AG09309 (cell line): ENCODE data around the gene DHX57.
"Not testable (repeated sequence)": the region's sequence is repeated elsewhere in the genome, so short reads cannot be mapped to it uniquely, and the experiment has no call there.

Source experiments
- DNase-seq: peaks from one replicate; pipeline ENCODE4 v3.0.0-alpha.2; 2010; ENCODE audit warnings: low read depth
- H3K4me3 ChIP-seq: 2 replicates; pipeline ENCODE4 v1.5.1; 2011; ENCODE audit warnings: mild to moderate bottlenecking, low read depth, low read length, moderate library complexity; ENCODE audit not compliant: control insufficient read depth
- TF ChIP-seq, protein P1 (sequence below): IDR thresholded peaks from 2 replicates; pipeline ENCODE4 v1.5.1; 2011; ENCODE audit warnings: mild to moderate bottlenecking, low read depth, low read length, inconsistent platforms; ENCODE audit not compliant: insufficient read depth, control insufficient read depth; ENCODE audit errors: missing control alignments

Gene DHX57

DNA sequence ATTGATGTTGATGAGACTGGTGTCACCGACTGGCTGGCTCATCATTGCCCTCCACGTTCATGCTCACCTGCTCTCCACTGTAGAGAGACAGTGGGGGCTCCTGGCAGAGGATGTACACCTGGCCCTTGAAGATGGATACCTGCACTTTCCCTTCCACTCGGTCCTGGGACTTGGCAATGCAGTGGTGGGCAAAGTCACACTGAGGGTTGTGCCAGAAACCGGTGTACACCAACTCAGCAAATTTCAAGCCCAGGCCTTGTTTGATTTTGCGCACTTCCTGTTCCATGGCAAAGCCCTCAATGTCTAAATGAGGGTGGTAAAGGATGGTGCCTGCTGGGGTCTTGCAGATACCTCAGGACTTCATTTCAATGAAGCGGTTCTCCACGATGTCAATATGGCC lies 65.2 kb downstream of the DHX57 start:
- H3K4me3 ChIP-seq: no peak overlapping the region
- TF ChIP-seq, protein P1, sequence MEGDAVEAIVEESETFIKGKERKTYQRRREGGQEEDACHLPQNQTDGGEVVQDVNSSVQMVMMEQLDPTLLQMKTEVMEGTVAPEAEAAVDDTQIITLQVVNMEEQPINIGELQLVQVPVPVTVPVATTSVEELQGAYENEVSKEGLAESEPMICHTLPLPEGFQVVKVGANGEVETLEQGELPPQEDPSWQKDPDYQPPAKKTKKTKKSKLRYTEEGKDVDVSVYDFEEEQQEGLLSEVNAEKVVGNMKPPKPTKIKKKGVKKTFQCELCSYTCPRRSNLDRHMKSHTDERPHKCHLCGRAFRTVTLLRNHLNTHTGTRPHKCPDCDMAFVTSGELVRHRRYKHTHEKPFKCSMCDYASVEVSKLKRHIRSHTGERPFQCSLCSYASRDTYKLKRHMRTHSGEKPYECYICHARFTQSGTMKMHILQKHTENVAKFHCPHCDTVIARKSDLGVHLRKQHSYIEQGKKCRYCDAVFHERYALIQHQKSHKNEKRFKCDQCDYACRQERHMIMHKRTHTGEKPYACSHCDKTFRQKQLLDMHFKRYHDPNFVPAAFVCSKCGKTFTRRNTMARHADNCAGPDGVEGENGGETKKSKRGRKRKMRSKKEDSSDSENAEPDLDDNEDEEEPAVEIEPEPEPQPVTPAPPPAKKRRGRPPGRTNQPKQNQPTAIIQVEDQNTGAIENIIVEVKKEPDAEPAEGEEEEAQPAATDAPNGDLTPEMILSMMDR: no peak
- no peak for DNase-seq

DNA sequence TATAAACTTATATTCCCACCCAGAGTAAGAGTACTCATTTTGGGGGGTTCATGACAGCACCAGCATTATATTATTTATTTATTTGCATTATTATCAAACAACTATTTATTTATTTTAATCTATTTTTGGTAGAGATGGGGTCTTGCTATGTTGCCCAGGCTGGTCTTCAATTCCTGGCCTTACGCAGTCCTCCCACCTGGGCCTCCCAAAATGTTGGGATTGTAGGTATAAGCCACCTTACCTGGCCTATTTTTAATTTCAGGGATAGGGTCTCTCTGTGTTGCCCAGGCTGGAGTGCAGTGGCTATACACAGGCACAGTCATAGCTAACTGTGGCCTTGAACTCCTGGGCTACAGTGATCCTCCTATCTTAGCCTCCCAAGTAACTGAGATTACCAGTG lies 67.1 kb downstream of the DHX57 start:
- TF ChIP-seq, protein P1: no peak
- no peak for DNase-seq
- no peak overlapping the region for H3K4me3 ChIP-seq

DNA sequence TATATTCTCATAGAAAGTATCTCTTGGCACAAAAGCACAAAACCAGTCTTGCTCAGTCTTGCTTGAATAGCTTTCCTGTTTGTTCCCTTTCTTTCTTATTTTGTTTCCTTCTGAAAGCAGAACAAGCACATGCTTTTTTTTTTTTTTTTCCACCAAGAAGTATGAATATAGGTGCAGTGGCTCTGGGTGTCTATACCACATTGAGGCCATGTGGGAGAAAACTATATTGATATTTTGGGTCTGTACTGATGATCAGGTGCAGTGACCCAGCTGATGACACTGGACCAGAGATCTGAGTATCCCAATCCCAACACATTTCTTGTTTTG lies 69.0 kb downstream of the DHX57 start:
- no peak overlapping the region for H3K4me3 ChIP-seq
- DNase-seq: no peak
- TF ChIP-seq, protein P1: no peak

DNA sequence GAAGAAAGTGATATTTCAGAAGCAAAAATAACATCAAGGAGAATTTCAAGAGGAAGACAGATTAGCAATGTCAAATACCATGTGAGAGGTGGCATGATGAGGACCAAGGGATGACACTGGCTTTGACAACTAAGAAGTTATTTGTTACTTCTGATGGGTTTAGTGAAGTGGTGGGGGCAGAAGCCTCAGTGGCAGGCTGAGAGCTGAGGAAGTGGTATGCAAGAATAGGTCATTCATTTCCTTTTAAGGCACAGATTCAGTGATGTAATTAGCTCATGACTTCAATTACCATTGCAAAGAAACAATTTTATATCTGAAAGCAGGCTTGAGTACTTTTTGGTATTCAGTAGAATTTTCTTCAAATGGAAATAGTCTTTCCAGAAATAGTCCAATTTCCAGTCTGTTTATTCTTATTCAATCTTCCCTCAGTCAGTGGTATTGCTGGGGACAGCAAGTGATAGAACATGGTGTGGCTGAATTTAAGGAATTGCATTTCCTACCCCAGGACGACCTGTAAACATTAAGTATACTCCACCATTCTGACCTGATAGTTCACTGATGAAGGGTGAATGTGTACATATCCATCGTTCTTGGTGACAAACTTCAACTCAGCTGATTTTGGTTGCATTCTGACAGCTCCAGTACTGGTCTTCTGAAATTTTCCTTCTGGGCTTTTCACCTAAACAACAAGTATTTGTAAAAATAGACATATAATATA lies 69.6 kb downstream of the DHX57 start:
- no peak for DNase-seq
- H3K4me3 ChIP-seq: no peak overlapping the region
- TF ChIP-seq, protein P1: no peak

DNA sequence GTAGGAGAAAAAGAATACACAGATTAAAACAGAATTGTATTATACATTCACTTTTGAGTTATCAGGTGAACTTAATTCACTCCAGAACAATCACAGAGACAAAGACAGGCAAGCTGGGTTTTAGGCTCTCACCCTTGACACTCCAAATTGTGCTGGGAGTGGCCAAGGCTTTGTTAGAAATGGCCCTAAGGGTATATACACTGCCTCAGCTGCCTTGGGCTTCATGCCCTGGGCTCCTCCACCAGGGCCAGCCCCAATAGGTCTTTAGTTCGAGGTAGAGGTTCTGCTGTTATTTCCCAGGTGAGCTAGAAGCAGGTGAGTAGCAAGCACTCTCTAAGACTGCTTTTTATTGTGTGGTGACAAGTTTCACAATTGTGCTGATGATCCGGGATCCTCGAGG lies 77.8 kb downstream of the DHX57 start:
- TF ChIP-seq, protein P1: no peak
- no peak overlapping the region for H3K4me3 ChIP-seq
- DNase-seq: no peak

DNA sequence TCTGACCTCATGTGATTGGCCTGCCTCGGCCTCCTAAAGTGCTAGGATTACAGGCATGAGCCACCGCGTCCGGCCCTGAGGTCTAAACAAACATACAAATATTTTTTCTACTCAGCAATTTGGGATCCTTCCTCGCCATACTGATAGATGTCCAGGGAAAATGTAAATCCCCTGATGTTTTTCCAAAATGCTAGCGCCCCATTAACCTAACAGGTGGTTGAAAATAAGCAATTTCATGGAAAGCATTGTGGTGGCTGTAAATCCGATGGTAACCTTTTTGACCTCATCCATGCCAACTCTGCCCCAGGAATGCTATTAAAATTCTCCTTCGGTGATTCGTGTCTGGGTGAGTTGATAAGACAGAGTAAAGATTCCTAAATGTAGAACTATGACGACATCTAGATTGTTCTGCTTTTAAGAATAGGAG lies 78.5 kb downstream of the DHX57 start:
- TF ChIP-seq, protein P1: no peak
- no peak for DNase-seq
- no peak overlapping the region for H3K4me3 ChIP-seq

DNA sequence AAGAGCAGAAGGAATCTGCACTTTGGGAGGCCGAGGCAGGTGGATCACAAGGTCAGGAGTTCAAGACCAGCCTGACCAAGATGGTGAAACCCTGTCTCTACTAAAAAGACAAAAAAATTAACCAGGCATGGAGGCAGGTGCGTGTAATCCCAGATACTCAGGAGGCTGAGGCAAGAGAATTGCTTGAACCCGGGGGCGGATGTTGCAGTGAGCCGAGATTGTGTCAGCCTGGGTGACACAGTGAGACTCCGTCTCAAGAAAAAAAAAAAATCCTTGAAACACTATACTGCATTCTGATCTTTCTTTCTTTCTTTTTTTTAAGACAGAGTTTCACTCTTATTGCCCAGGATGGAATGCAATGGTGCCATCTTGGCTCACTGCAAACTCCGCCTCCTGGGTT lies 80.7 kb downstream of the DHX57 start:
- not testable (repeated sequence) for H3K4me3 ChIP-seq, DNase-seq
